Astrocyte (in vitro differentiated cells and primary cell): ENCODE data around the gene PRRT1. TPM values are rescaled to one million over a fixed set of nuclear protein-coding genes. Genes with fewer than 3 reads are reported as not detected.

Experiments
- DNase-seq: peaks from one replicate; pipeline ENCODE4 v3.0.0-alpha.2; 2010; ENCODE audit warnings: low read depth
- FAIRE-seq: peaks from 2 replicates; lab custom pipeline; 2011; peaks lifted over from hg19 to GRCh38; lab: Jason Lieb, UNC
- H2AFZ ChIP-seq: 2 replicates; pipeline ENCODE4 v1.6.0; 2012; ENCODE audit warnings: low read depth, low read length, inconsistent platforms
- H3K27ac ChIP-seq: 2 replicates; pipeline ENCODE4 v1.5.1; 2011; ENCODE audit warnings: low read depth, low read length, inconsistent platforms
- H3K27me3 ChIP-seq: 2 replicates; pipeline ENCODE4 v1.6.0; 2011; ENCODE audit warnings: low read length, inconsistent platforms; ENCODE audit not compliant: insufficient read depth
- H3K36me3 ChIP-seq: 2 replicates; pipeline ENCODE4 v1.5.1; 2011; ENCODE audit warnings: low read length, inconsistent platforms; ENCODE audit not compliant: insufficient read depth
- H3K4me1 ChIP-seq: 2 replicates; pipeline ENCODE4 v1.5.1; 2011; ENCODE audit warnings: low read length, inconsistent platforms; ENCODE audit not compliant: insufficient read depth
- H3K4me2 ChIP-seq: 2 replicates; pipeline ENCODE4 v1.6.0; 2012; ENCODE audit warnings: low read length, inconsistent platforms
- H3K4me3 ChIP-seq: 2 replicates; pipeline ENCODE4 v1.5.1; 2011; ENCODE audit warnings: low read depth, mild to moderate bottlenecking, low read length, inconsistent platforms; ENCODE audit not compliant: insufficient read depth
- H3K79me2 ChIP-seq: 2 replicates; pipeline ENCODE4 v1.6.0; 2012; ENCODE audit warnings: mild to moderate bottlenecking, low read length, inconsistent platforms; ENCODE audit not compliant: insufficient read depth
- H3K9ac ChIP-seq: 2 replicates; pipeline ENCODE4 v1.6.0; 2012; ENCODE audit warnings: mild to moderate bottlenecking, low read length, inconsistent platforms
- H3K9me3 ChIP-seq: 2 replicates; pipeline ENCODE4 v1.5.1; 2012; ENCODE audit warnings: low read depth, mild to moderate bottlenecking, low read length, inconsistent platforms; ENCODE audit not compliant: insufficient read depth
- H4K20me1 ChIP-seq: 2 replicates; pipeline ENCODE4 v1.6.0; 2012; ENCODE audit warnings: low read length, inconsistent platforms; ENCODE audit not compliant: insufficient read depth
- H3K27ac Mint-ChIP-seq: one replicate; pipeline ENCODE4 v1.8.0; 2021; ENCODE audit warnings: mild to moderate bottlenecking, mixed read lengths; ENCODE audit not compliant: unreplicated experiment
- H3K27me3 Mint-ChIP-seq: one replicate; pipeline ENCODE4 v1.8.0; 2021; ENCODE audit warnings: low read depth, mixed read lengths; ENCODE audit not compliant: unreplicated experiment
- H3K36me3 Mint-ChIP-seq: one replicate; pipeline ENCODE4 v1.8.0; 2021; ENCODE audit warnings: low read depth, mixed read lengths; ENCODE audit not compliant: unreplicated experiment
- H3K4me1 Mint-ChIP-seq: one replicate; pipeline ENCODE4 v1.8.0; 2021; ENCODE audit warnings: low read depth, mixed read lengths; ENCODE audit not compliant: unreplicated experiment
- H3K4me3 Mint-ChIP-seq: one replicate; pipeline ENCODE4 v1.8.0; 2021; ENCODE audit warnings: mild to moderate bottlenecking, moderate library complexity, mixed read lengths; ENCODE audit not compliant: unreplicated experiment
- H3K9me3 Mint-ChIP-seq: one replicate; pipeline ENCODE4 v1.8.0; 2021; ENCODE audit warnings: mild to moderate bottlenecking, mixed read lengths; ENCODE audit not compliant: unreplicated experiment
- CTCF ChIP-seq: IDR thresholded peaks from 2 replicates; pipeline ENCODE4 v1.5.1; 2011; ENCODE audit warnings: low read depth, mild to moderate bottlenecking, inconsistent platforms, low read length, moderate library complexity; ENCODE audit not compliant: insufficient read depth
- EZH2 ChIP-seq: IDR thresholded peaks from 2 replicates; pipeline ENCODE4 v1.6.1; 2012; ENCODE audit warnings: mild to moderate bottlenecking, low read length, inconsistent platforms; ENCODE audit not compliant: insufficient read depth
- total RNA-seq: library from RNA; stranded (reverse); gene quantifications from 2 replicates; pipeline ENCODE4 v1.2.1, GENCODE V29; 2021

PRRT1 gene
- total RNA-seq, 1 donor from 2014 or later, result 0.45 TPM

- Histone ChIP-seq H2AFZ (no peak overlapping the region), H3K9ac (no peak overlapping the region), H4K20me1 (peaks cover 2% of the 10 kb centered on the region), H3K4me2 (peak overlapping the region; percentile 95), H3K4me3 (no peak overlapping the region), H3K27me3 (no peaks in the 10 kb centered on the region), H3K36me3 (peaks cover 11% of the 10 kb centered on the region), H3K79me2 (peaks cover 21% of the 10 kb centered on the region), H3K9me3 (no peaks in the 10 kb centered on the region), H3K27ac (no peak overlapping the region), H3K4me1 (peaks cover 27% of the 10 kb centered on the region)
- Mint-ChIP-seq H3K4me3 (peak overlapping the region; percentile 97), H3K27me3 (no peaks in the 10 kb centered on the region), H3K27ac (no peak overlapping the region), H3K4me1 (peaks cover 21% of the 10 kb centered on the region), H3K36me3 (peaks cover 6% of the 10 kb centered on the region), H3K9me3 (no peaks in the 10 kb centered on the region)
- FAIRE-seq (no peak), DNase-seq (no peak)
- TF ChIP-seq EZH2, result no peak
Measured at GRCh38 chr6:32179766-32180405, 28.1 kb upstream of the PRRT1 start.

- FAIRE-seq, result no peak
- peak overlapping the region; percentile 99 for H3K27ac Mint-ChIP-seq
- no peaks in the 10 kb centered on the region for H3K9me3 Mint-ChIP-seq
- Histone ChIP-seq H3K4me1 (peaks cover 33% of the 10 kb centered on the region), H2AFZ (peak overlapping the region; percentile 35), H3K4me3 (peak overlapping the region; percentile 79), H3K4me2 (peak overlapping the region; percentile 95), H3K36me3 (peaks cover 9% of the 10 kb centered on the region), H4K20me1 (peaks cover 13% of the 10 kb centered on the region), H3K9ac (peak overlapping the region; percentile 98), H3K27me3 (no peaks in the 10 kb centered on the region), H3K79me2 (peaks cover 32% of the 10 kb centered on the region), H3K9me3 (no peaks in the 10 kb centered on the region), H3K27ac (peak overlapping the region; percentile 91)
- DNase-seq, result no peak
- no peaks in the 10 kb centered on the region for H3K27me3 Mint-ChIP-seq
- peak overlapping the region; percentile 97 for H3K4me3 Mint-ChIP-seq
- H3K36me3 Mint-ChIP-seq, result peaks cover 6% of the 10 kb centered on the region
- TF ChIP-seq EZH2 (no peak), CTCF (no peak)
- H3K4me1 Mint-ChIP-seq, result peaks cover 24% of the 10 kb centered on the region
Measured at GRCh38 chr6:32178547-32179440, 27.1 kb upstream of the PRRT1 start.

GRCh38 chr6:32177788-32178546 is 26.2 kb upstream of the PRRT1 start, which contains the start of gene RNF5:
Gene RNF5, plus strand, starts transcription at chr6:32178405. Its CDS starts 107 bp downstream, at chr6:32178512.
- peaks cover 5% of the 10 kb centered on the region for H3K36me3 ChIP-seq
- peak within 1 kb of the TSS; percentile 77 for H2AFZ ChIP-seq
- H4K20me1 ChIP-seq, result peaks cover 18% of the 10 kb centered on the region
- no peak for TF ChIP-seq EZH2
- TF ChIP-seq CTCF, result no peak
- no peaks in the 10 kb centered on the region for H3K9me3 ChIP-seq
- peak; percentile 83 for FAIRE-seq
- peak within 1 kb of the TSS; percentile 79 for H3K4me3 ChIP-seq
- Mint-ChIP-seq H3K4me1 (peaks cover 30% of the 10 kb centered on the region), H3K4me3 (peak within 1 kb of the TSS; percentile 97), H3K9me3 (no peaks in the 10 kb centered on the region), H3K27me3 (no peaks in the 10 kb centered on the region), H3K27ac (peak within 1 kb of the TSS; percentile 99), H3K36me3 (peaks cover 6% of the 10 kb centered on the region)
- H3K4me1 ChIP-seq, result peaks cover 33% of the 10 kb centered on the region
- H3K4me2 ChIP-seq, result peak within 1 kb of the TSS; percentile 95
- H3K27ac ChIP-seq, result peak within 1 kb of the TSS; percentile 91
- H3K9ac ChIP-seq, result peak within 1 kb of the TSS; percentile 98
- no peaks in the 10 kb centered on the region for H3K27me3 ChIP-seq
- H3K79me2 ChIP-seq, result peaks cover 40% of the 10 kb centered on the region
- peak; percentile 100 for DNase-seq
